ENCODE results near the gene POU3F4. TPM values are rescaled to one million over a fixed set of nuclear protein-coding genes. Genes with fewer than 3 reads are reported as not detected.

The POU3F4 gene
- total RNA-seq, 3 donors from 2014 or later, result 0.14 to 1.0 TPM; not detected in 1

DNA sequence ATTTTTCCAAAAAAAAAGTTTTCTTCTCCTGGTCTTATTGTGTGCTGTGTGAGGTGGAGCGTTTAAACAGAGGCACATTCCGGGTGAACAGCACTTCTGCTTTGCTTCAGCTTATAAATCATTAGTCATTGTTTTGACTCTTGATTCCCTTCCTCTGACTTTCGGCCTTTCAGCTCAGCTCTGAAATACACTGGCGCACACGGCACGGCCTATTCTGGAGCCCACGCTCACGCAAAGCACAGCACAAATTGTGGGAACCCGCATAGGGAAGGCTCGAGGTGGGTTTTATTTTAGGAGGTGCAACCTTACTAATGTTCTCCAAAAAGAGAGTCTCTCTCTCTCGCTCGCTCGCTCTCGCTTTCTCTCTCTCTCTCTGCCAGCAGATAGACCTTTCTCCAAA lies 4.0 kb downstream of the POU3F4 start:
- ATAC-seq, result no peak
- intact Hi-C loops (cut with DNase I, micrococcal nuclease), result no loop called here

DNA sequence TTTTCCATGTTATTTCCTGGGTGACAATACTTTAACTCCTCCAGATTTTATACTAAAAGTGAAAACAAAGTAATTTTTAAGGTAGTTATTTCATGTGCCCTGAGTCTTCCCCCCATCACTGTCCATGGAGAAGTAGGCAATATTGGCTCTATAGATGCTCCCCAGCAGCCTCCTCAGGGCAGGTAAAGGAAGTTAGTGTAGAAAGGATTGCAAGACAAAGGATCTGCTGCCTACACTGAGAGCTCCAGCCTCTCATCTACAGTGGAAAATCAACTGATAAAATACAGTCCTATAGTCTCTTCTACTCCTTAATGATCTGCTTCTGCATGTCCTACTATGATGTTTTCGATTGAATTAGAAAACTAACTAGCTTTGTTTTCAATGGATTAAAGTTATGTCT lies 8.5 kb downstream of the POU3F4 start:
- Histone ChIP-seq H3K9me3 (no peaks in the 10 kb centered on the region), H3K4me1 (ENCODE audit: low read depth) (no peaks in the 10 kb centered on the region), H3K4me3 (no peak overlapping the region), H3K36me3 (ENCODE audit: low read depth) (no peaks in the 10 kb centered on the region)
- intact Hi-C loops (cut with DNase I, micrococcal nuclease), result no loop called here
- DNase-seq (no peak), ATAC-seq (no peak)
- TF ChIP-seq, protein P1, sequence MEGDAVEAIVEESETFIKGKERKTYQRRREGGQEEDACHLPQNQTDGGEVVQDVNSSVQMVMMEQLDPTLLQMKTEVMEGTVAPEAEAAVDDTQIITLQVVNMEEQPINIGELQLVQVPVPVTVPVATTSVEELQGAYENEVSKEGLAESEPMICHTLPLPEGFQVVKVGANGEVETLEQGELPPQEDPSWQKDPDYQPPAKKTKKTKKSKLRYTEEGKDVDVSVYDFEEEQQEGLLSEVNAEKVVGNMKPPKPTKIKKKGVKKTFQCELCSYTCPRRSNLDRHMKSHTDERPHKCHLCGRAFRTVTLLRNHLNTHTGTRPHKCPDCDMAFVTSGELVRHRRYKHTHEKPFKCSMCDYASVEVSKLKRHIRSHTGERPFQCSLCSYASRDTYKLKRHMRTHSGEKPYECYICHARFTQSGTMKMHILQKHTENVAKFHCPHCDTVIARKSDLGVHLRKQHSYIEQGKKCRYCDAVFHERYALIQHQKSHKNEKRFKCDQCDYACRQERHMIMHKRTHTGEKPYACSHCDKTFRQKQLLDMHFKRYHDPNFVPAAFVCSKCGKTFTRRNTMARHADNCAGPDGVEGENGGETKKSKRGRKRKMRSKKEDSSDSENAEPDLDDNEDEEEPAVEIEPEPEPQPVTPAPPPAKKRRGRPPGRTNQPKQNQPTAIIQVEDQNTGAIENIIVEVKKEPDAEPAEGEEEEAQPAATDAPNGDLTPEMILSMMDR (IDR thresholded peaks at IDR 0.05), result no peak

More for the DNA sequence above, 4.0 kb downstream of the POU3F4 start:
- no peaks in the 10 kb centered on the region for H3K36me3 ChIP-seq (ENCODE audit: low read depth)
- no peak overlapping the region for H3K4me3 ChIP-seq
- no peaks in the 10 kb centered on the region for H3K9me3 ChIP-seq
- TF ChIP-seq, protein P1 (IDR thresholded peaks at IDR 0.05), result no peak
- H3K4me1 ChIP-seq (ENCODE audit: low read depth), result no peaks in the 10 kb centered on the region
- no peak for DNase-seq

DNA sequence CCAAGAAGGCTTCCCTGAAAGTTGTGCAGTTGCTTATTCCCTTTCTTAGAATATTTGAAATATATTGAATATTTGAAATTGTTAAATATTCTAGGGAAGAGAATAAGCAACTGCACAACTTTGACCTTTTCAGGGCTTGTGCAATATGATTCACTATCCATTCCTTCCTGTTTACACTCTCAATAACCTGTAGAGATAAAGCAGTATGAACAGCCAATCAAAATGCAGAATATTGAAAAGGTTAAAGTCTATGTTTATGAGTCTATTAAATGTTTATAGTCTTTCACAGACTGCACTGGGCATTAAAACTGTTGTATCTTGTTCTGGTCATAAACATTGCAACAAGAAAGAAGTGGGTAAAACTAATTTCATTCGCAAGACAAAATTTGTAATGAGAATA lies 13.8 kb downstream of the POU3F4 start:
- no peaks in the 10 kb centered on the region for H3K36me3 ChIP-seq (ENCODE audit: low read depth)
- no peak for DNase-seq
- TF ChIP-seq, protein P1 (IDR thresholded peaks at IDR 0.05), result no peak

DNA sequence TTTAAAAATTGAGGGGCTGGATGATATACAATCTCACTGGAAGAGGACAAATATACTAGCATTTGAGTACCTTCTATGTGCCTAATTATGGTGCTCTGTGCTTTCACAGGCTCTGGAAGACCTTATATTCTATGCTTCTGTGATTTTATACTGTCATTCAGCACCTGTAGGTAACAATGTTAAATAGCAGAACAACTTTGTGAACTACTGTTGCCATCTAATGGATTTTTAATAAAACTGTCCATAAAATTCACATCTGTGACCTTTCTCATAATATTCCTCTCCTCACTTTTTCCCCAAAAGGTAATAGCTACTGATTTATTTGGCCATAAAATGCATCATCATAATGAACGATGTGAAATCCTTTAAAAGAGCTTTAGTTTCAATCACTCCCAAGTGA lies 21.9 kb downstream of the POU3F4 start:
- Histone ChIP-seq H3K4me3 (no peak overlapping the region), H3K9me3 (no peaks in the 10 kb centered on the region), H3K4me1 (ENCODE audit: low read depth) (no peaks in the 10 kb centered on the region), H3K36me3 (ENCODE audit: low read depth) (no peaks in the 10 kb centered on the region)
- intact Hi-C loops (cut with DNase I, micrococcal nuclease), result no loop called here
- TF ChIP-seq, protein P1 (IDR thresholded peaks at IDR 0.05), result no peak
- DNase-seq (no peak), ATAC-seq (no peak)

More for the DNA sequence above, 13.8 kb downstream of the POU3F4 start:
- Histone ChIP-seq H3K4me1 (ENCODE audit: low read depth) (no peaks in the 10 kb centered on the region), H3K9me3 (no peaks in the 10 kb centered on the region), H3K4me3 (no peak overlapping the region)
- ATAC-seq, result peak; percentile 90
- intact Hi-C loops (cut with DNase I, micrococcal nuclease), result no loop called here

DNA sequence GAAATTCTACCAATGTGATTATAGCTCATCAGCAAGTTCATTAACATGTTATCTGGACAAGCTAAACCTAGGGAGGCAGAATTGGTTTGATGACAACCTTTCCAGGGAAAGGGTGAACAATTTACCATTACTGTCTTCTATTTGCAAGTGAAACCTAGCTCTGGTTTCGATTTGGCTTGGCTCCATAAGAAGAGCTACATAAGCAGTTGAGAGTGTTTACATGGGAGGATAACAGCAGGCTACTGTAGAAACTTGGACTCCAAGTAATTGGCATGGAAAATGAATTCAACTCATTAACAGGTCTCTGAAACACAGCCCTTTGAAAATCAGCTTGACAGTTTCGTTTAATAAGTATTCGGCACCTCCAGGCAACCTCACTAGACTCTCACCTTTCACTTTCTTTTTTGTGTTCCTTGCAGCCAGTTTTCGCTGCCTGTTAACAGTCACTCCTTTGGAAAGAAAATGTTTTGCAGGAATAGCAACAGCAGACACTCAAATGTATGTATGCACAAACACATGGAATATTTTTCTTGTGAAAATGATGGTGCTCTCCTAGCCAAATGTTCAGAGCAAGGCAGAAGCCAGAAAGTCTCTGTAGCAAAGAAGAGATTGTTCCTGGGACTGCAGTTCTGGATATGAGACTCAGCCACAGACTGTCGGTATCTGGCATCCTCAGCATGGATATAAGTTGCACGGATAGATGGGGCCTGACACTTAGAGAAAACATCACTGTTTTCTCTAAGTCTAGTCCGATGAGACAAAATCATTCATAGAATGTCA lies 27.5 kb downstream of the POU3F4 start:
- TF ChIP-seq, protein P1 (IDR thresholded peaks at IDR 0.05), result no peak
- intact Hi-C loops (cut with DNase I, micrococcal nuclease), result no loop called here
- Histone ChIP-seq H3K36me3 (ENCODE audit: low read depth) (no peaks in the 10 kb centered on the region), H3K4me3 (no peak overlapping the region), H3K9me3 (no peaks in the 10 kb centered on the region), H3K4me1 (ENCODE audit: low read depth) (no peaks in the 10 kb centered on the region)
- peak in 1 of 3 donors; percentile 1 for DNase-seq
- ATAC-seq, result peak; percentile 30

All from mucosa of descending colon (tissue), 3 donors.